ENCODE results near the gene TRANK1. TPM values are rescaled to one million over a fixed set of nuclear protein-coding genes. Genes with fewer than 3 reads are reported as not detected.

TRANK1 gene
- total RNA-seq, 1 experiment from 2014 or later = 10.3 TPM

- H3K36me3 Mint-ChIP-seq (ENCODE audit: insufficient read depth, unreplicated experiment) = no peaks in the 10 kb centered on the region
Measured at GRCh38 chr3:36850743-36851142, 94.1 kb downstream of the TRANK1 start.

GRCh38 chr3:36846406-36846805, 98.4 kb downstream of the TRANK1 start:
- intact Hi-C loops (cut with micrococcal nuclease; ENCODE audit: unreplicated experiment) = no loop called here
- no peak for TF ChIP-seq CTCF (IDR thresholded peaks at IDR 0.05; ENCODE audit: unreplicated experiment)
- H3K27me3 Mint-ChIP-seq (ENCODE audit: unreplicated experiment) = no peaks in the 10 kb centered on the region
- DNase-seq = no peak
- no peak overlapping the region for H3K27ac Mint-ChIP-seq (ENCODE audit: unreplicated experiment)
- BruUV-seq (replicated peaks) = no TSS peak
- no peaks in the 10 kb centered on the region for H3K4me1 Mint-ChIP-seq (ENCODE audit: low read depth, unreplicated experiment)
- peaks cover 2% of the 10 kb centered on the region for H3K9me3 Mint-ChIP-seq (ENCODE audit: low read depth, unreplicated experiment)
- CTCF ChIA-PET = interaction anchor here (0.6 kb wide), 1 partner anchor 116 kb away, joined by 3 read pairs; no protein-coding TSS in a partner anchor
- H3K36me3 Mint-ChIP-seq (ENCODE audit: insufficient read depth, unreplicated experiment) = no peaks in the 10 kb centered on the region
- H3K4me3 Mint-ChIP-seq (ENCODE audit: low read depth, unreplicated experiment) = no peak overlapping the region

More at GRCh38 chr3:36850743-36851142, 94.1 kb downstream of the TRANK1 start:
- DNase-seq = no peak
- Mint-ChIP-seq H3K4me1 (ENCODE audit: low read depth, unreplicated experiment) (no peaks in the 10 kb centered on the region), H3K9me3 (ENCODE audit: low read depth, unreplicated experiment) (no peaks in the 10 kb centered on the region), H3K27me3 (ENCODE audit: unreplicated experiment) (no peaks in the 10 kb centered on the region), H3K4me3 (ENCODE audit: low read depth, unreplicated experiment) (no peak overlapping the region), H3K27ac (ENCODE audit: unreplicated experiment) (no peak overlapping the region)
- CTCF ChIA-PET = no interaction called here
- intact Hi-C loops (cut with micrococcal nuclease; ENCODE audit: unreplicated experiment) = no loop called here
- no TSS peak for BruUV-seq (replicated peaks)
- TF ChIP-seq CTCF (IDR thresholded peaks at IDR 0.05; ENCODE audit: unreplicated experiment) = no peak

- CTCF ChIA-PET = interaction anchor here (0.6 kb wide), 1 partner anchor 803 kb away, joined by 5 read pairs; no protein-coding TSS in a partner anchor
- H3K9me3 Mint-ChIP-seq (ENCODE audit: low read depth, unreplicated experiment) = peaks cover 4% of the 10 kb centered on the region
- intact Hi-C loops (cut with micrococcal nuclease; ENCODE audit: unreplicated experiment) = no loop called here
- no peak overlapping the region for H3K27ac Mint-ChIP-seq (ENCODE audit: unreplicated experiment)
- no peak overlapping the region for H3K4me3 Mint-ChIP-seq (ENCODE audit: low read depth, unreplicated experiment)
- no TSS peak for BruUV-seq (replicated peaks)
- no peaks in the 10 kb centered on the region for H3K27me3 Mint-ChIP-seq (ENCODE audit: unreplicated experiment)
- no peaks in the 10 kb centered on the region for H3K4me1 Mint-ChIP-seq (ENCODE audit: low read depth, unreplicated experiment)
- peak; percentile 42 for DNase-seq
- TF ChIP-seq CTCF (IDR thresholded peaks at IDR 0.05; ENCODE audit: unreplicated experiment) = peak; percentile 45
- H3K36me3 Mint-ChIP-seq (ENCODE audit: insufficient read depth, unreplicated experiment) = no peaks in the 10 kb centered on the region
Measured at GRCh38 chr3:36843065-36844051, 101.5 kb downstream of the TRANK1 start.

GRCh38 chr3:36842275-36842674, 102.6 kb downstream of the TRANK1 start:
- no TSS peak for BruUV-seq (replicated peaks)
- CTCF ChIA-PET = no interaction called here
- no peak overlapping the region for H3K4me3 Mint-ChIP-seq (ENCODE audit: low read depth, unreplicated experiment)
- DNase-seq = no peak
- TF ChIP-seq CTCF (IDR thresholded peaks at IDR 0.05; ENCODE audit: unreplicated experiment) = no peak
- H3K27ac Mint-ChIP-seq (ENCODE audit: unreplicated experiment) = no peak overlapping the region
- H3K4me1 Mint-ChIP-seq (ENCODE audit: low read depth, unreplicated experiment) = no peaks in the 10 kb centered on the region
- no peaks in the 10 kb centered on the region for H3K27me3 Mint-ChIP-seq (ENCODE audit: unreplicated experiment)
- intact Hi-C loops (cut with micrococcal nuclease; ENCODE audit: unreplicated experiment) = no loop called here
- H3K36me3 Mint-ChIP-seq (ENCODE audit: insufficient read depth, unreplicated experiment) = no peaks in the 10 kb centered on the region
- peaks cover 4% of the 10 kb centered on the region for H3K9me3 Mint-ChIP-seq (ENCODE audit: low read depth, unreplicated experiment)
